ENCODE data around the gene LAMC3.

DNA sequence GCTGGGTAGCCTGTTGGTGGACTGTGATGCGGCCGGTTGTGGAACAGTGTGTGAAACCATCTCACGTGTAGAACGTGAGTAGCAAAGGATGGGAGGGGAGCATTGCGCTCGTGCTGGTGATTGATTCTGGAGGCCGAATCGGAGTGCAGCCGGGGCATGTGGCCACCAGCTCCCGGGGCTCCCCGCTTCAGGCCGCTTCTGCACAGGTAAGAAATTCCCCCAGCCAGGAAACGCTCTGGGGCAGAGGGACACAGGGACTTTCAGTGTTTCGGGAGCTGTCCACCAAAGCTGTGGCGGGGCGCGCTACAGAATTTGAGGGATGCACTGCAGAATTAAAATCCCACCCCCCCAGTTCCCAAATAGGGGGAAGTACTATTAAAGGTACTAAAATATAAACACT lies 41.9 kb downstream of the LAMC3 start:
- TF ChIP-seq POLR2A (IDR thresholded peaks at IDR 0.05) = no peak
- no peak for TF ChIP-seq CTCF (IDR thresholded peaks at IDR 0.05)

Measured in right lobe of liver (tissue), 4 donors.